Neuronal stem cell (in vitro differentiated cells): Measurements from ENCODE around the gene TMEM88.
A peak's percentile ranks its signal among the peaks of the same experiment; 100 is the strongest.

Experiments
- DNase-seq: peaks from one replicate; pipeline ENCODE4 v3.0.0-alpha.2; 2013; ENCODE audit warnings: low spot score
- H2AFZ ChIP-seq: one replicate; pipeline ENCODE4 v1.6.1; 2013; ENCODE audit warnings: mild to moderate bottlenecking, low read length, inconsistent platforms
- H2AK5ac ChIP-seq: 2 replicates; pipeline ENCODE4 v1.6.1; 2013; ENCODE audit warnings: low read depth, mild to moderate bottlenecking, inconsistent platforms, low read length, moderate library complexity, mixed read lengths
- H2BK120ac ChIP-seq: 2 replicates; pipeline ENCODE4 v1.6.1; 2013; ENCODE audit warnings: low read depth, mild to moderate bottlenecking, inconsistent platforms, low read length, moderate library complexity, mixed read lengths
- H2BK12ac ChIP-seq: one replicate; pipeline ENCODE4 v1.6.1; 2013; ENCODE audit warnings: low read length, inconsistent platforms
- H2BK15ac ChIP-seq: 2 replicates; pipeline ENCODE4 v1.6.1; 2013; ENCODE audit warnings: mild to moderate bottlenecking, low read length, inconsistent platforms, mixed read lengths
- H2BK5ac ChIP-seq: one replicate; pipeline ENCODE4 v1.6.1; 2013; ENCODE audit warnings: inconsistent platforms, mild to moderate bottlenecking, low read length, moderate library complexity
- H3K14ac ChIP-seq: one replicate; pipeline ENCODE4 v1.6.1; 2013; ENCODE audit warnings: low read length, inconsistent platforms
- H3K18ac ChIP-seq: 2 replicates; pipeline ENCODE4 v1.6.1; 2013; ENCODE audit warnings: low read length, inconsistent platforms
- H3K23ac ChIP-seq: 2 replicates; pipeline ENCODE4 v1.6.1; 2013; ENCODE audit warnings: low read depth, mild to moderate bottlenecking, mixed read lengths, low read length, inconsistent platforms; ENCODE audit not compliant: poor library complexity
- H3K27ac ChIP-seq: replicated peaks from 3 replicates; pipeline ENCODE4 v1.5.1; 2013; ENCODE audit warnings: low read length, inconsistent platforms
- H3K27me3 ChIP-seq, 3 experiments: 2 replicates each; pipeline ENCODE4 v1.6.1; 2013; ENCODE audit warnings: low read length in 3 of 3, mild to moderate bottlenecking in 2 of 3, inconsistent platforms in 1 of 3, low read depth in 1 of 3, mixed read lengths in 1 of 3, moderate library complexity in 1 of 3; ENCODE audit not compliant: control insufficient read depth in 3 of 3, insufficient read depth in 3 of 3
- H3K36me3 ChIP-seq, 2 donors: replicated peaks in 1 of 2; 2 replicates each; pipeline ENCODE4 v1.6.1; 2013; ENCODE audit warnings: low read length in 2 of 2; ENCODE audit not compliant: control insufficient read depth in 2 of 2, insufficient read depth in 2 of 2
- H3K4ac ChIP-seq: 2 replicates; pipeline ENCODE4 v1.6.1; 2013; ENCODE audit warnings: inconsistent platforms, mild to moderate bottlenecking, low read length, moderate library complexity
- H3K4me1 ChIP-seq, 2 donors: 1 replicate in 1 of 2; 2 replicates in 1 of 2; pipeline ENCODE4 v1.6.1; 2013; ENCODE audit warnings: low read length in 2 of 2, low read depth in 1 of 2; ENCODE audit not compliant: control insufficient read depth in 2 of 2, insufficient read depth in 1 of 2
- H3K4me2 ChIP-seq: one replicate; pipeline ENCODE4 v1.6.1; 2013; ENCODE audit warnings: mild to moderate bottlenecking, low read length, inconsistent platforms; ENCODE audit not compliant: insufficient read depth, poor library complexity, severe bottlenecking
- H3K4me3 ChIP-seq, 2 donors: 2 replicates each; pipeline ENCODE4 v1.5.1; 2013; ENCODE audit warnings: low read length in 2 of 2, mild to moderate bottlenecking in 2 of 2, inconsistent platforms in 1 of 2, moderate library complexity in 1 of 2
- H3K79me1 ChIP-seq: one replicate; pipeline ENCODE4 v1.6.1; 2013; ENCODE audit warnings: low read depth, mild to moderate bottlenecking, inconsistent platforms, low read length, moderate library complexity
- H3K9ac ChIP-seq: one replicate; pipeline ENCODE4 v1.6.1; 2013; ENCODE audit warnings: mild to moderate bottlenecking, low read depth, low read length, inconsistent platforms; ENCODE audit not compliant: poor library complexity
- H3K9me3 ChIP-seq, 2 donors: replicated peaks in 1 of 2; 2 replicates each; pipeline versions ENCODE3 to v1.6.1; 2013; ENCODE audit warnings: low read length in 2 of 2, mild to moderate bottlenecking in 2 of 2, inconsistent platforms in 1 of 2, low read depth in 1 of 2, mixed read lengths in 1 of 2, moderate library complexity in 1 of 2; ENCODE audit not compliant: control insufficient read depth in 2 of 2, insufficient read depth in 1 of 2
- H4K8ac ChIP-seq: one replicate; pipeline ENCODE4 v1.6.1; 2013; ENCODE audit warnings: low read depth, mild to moderate bottlenecking, inconsistent platforms, low read length, moderate library complexity
- H4K91ac ChIP-seq: one replicate; pipeline ENCODE4 v1.6.1; 2013; ENCODE audit warnings: low read length, low read depth, mild to moderate bottlenecking, inconsistent platforms; ENCODE audit not compliant: poor library complexity
- WGBS, 2 donors: extraction: QIAGEN DNeasy Blood & Tissue Kit; methylation state at CpG; one replicate each; pipeline ENCODE4 v1.1.7; 2013; ENCODE audit warnings: missing lambda C conversion rate in 2 of 2, mixed read lengths in 1 of 2; ENCODE audit not compliant: insufficient read length in 2 of 2, insufficient replicate concordance in 1 of 2; ENCODE audit errors: extremely low coverage in 2 of 2; 5-methylcytosine and 5-hydroxymethylcytosine counted together

Gene TMEM88

GRCh38 chr17:7880076-7880868 lies 25.4 kb downstream of the TMEM88 start:
- H3K4ac ChIP-seq, result no peak overlapping the region
- no peak overlapping the region for H2AK5ac ChIP-seq
- no peak overlapping the region for H2BK12ac ChIP-seq
- H3K27ac ChIP-seq, result no peak overlapping the region
- no peaks in the 10 kb centered on the region for H3K9me3 ChIP-seq
- H3K4me3 ChIP-seq, result no peak overlapping the region
- no peak overlapping the region for H3K9ac ChIP-seq
- no peak overlapping the region for H4K91ac ChIP-seq
- no peak overlapping the region for H2BK120ac ChIP-seq
- no peak overlapping the region for H2BK5ac ChIP-seq
- peaks cover 0 to 3% (median 0%) of the 10 kb centered on the region in 3 experiments for H3K27me3 ChIP-seq
- no peak for DNase-seq
- no CpG with 5 or more reads among the region's 3 CpGs for WGBS, 2 donors
- H2BK15ac ChIP-seq, result no peak overlapping the region
- H3K23ac ChIP-seq, result no peak overlapping the region
- H4K8ac ChIP-seq, result no peak overlapping the region
- no peak overlapping the region for H3K4me2 ChIP-seq
- no peaks in the 10 kb centered on the region for H3K79me1 ChIP-seq
- no peak overlapping the region for H2AFZ ChIP-seq
- no peak overlapping the region for H3K18ac ChIP-seq
- H3K14ac ChIP-seq, result no peak overlapping the region
- peaks cover 0 to 7% of the 10 kb centered on the region in 2 donors for H3K4me1 ChIP-seq
- peaks cover 6 to 78% of the 10 kb centered on the region in 2 donors for H3K36me3 ChIP-seq

GRCh38 chr17:7881276-7882054 lies 26.6 kb downstream of the TMEM88 start:
- no peaks in the 10 kb centered on the region for H3K9me3 ChIP-seq
- H3K27ac ChIP-seq, result no peak overlapping the region
- no peak overlapping the region for H2BK120ac ChIP-seq
- H3K23ac ChIP-seq, result no peak overlapping the region
- no peak overlapping the region for H2BK5ac ChIP-seq
- H3K4me2 ChIP-seq, result no peak overlapping the region
- no peak overlapping the region for H4K91ac ChIP-seq
- H3K4ac ChIP-seq, result no peak overlapping the region
- no peak for DNase-seq
- H3K36me3 ChIP-seq, result peaks cover 6 to 66% of the 10 kb centered on the region in 2 donors
- WGBS, 2 donors, result no CpG with 5 or more reads among the region's 7 CpGs
- peaks cover 0 to 3% (median 0%) of the 10 kb centered on the region in 3 experiments for H3K27me3 ChIP-seq
- no peak overlapping the region for H2AK5ac ChIP-seq
- no peak overlapping the region for H3K18ac ChIP-seq
- H4K8ac ChIP-seq, result no peak overlapping the region
- no peak overlapping the region for H2BK15ac ChIP-seq
- no peaks in the 10 kb centered on the region for H3K79me1 ChIP-seq
- no peak overlapping the region for H2AFZ ChIP-seq
- H3K14ac ChIP-seq, result no peak overlapping the region
- H3K9ac ChIP-seq, result peak overlapping the region; percentile 54
- H3K4me1 ChIP-seq, result peaks cover 3 to 12% of the 10 kb centered on the region in 2 donors
- H3K4me3 ChIP-seq, result no peak overlapping the region
- no peak overlapping the region for H2BK12ac ChIP-seq

GRCh38 chr17:7882068-7882467 lies 27.2 kb downstream of the TMEM88 start:
- no peak overlapping the region for H3K27ac ChIP-seq
- H3K9me3 ChIP-seq, result no peaks in the 10 kb centered on the region
- no peak overlapping the region for H3K4ac ChIP-seq
- no peak overlapping the region for H2AFZ ChIP-seq
- H4K91ac ChIP-seq, result no peak overlapping the region
- peaks cover 0 to 3% (median 0%) of the 10 kb centered on the region in 3 experiments for H3K27me3 ChIP-seq
- H3K9ac ChIP-seq, result no peak overlapping the region
- H3K4me2 ChIP-seq, result no peak overlapping the region
- H2BK5ac ChIP-seq, result no peak overlapping the region
- no peaks in the 10 kb centered on the region for H3K79me1 ChIP-seq
- peaks cover 6 to 61% of the 10 kb centered on the region in 2 donors for H3K36me3 ChIP-seq
- no peak overlapping the region for H4K8ac ChIP-seq
- no CpG with 5 or more reads among the region's 7 CpGs for WGBS, 2 donors
- no peak overlapping the region for H2BK15ac ChIP-seq
- H3K23ac ChIP-seq, result no peak overlapping the region
- H3K4me3 ChIP-seq, result peak overlapping the region in 1 of 2 donors; percentile 63
- H2BK12ac ChIP-seq, result no peak overlapping the region
- no peak overlapping the region for H3K18ac ChIP-seq
- H2AK5ac ChIP-seq, result no peak overlapping the region
- no peak overlapping the region for H3K14ac ChIP-seq
- DNase-seq, result no peak
- peaks cover 9 to 12% of the 10 kb centered on the region in 2 donors for H3K4me1 ChIP-seq
- no peak overlapping the region for H2BK120ac ChIP-seq

GRCh38 chr17:7882629-7883028 lies 27.8 kb downstream of the TMEM88 start:
- H3K9me3 ChIP-seq, result no peaks in the 10 kb centered on the region
- H2BK5ac ChIP-seq, result no peak overlapping the region
- no peak overlapping the region for H2BK120ac ChIP-seq
- H3K9ac ChIP-seq, result no peak overlapping the region
- peaks cover 11 to 12% of the 10 kb centered on the region in 2 donors for H3K4me1 ChIP-seq
- WGBS, 2 donors, result no CpG with 5 or more reads among the region's 3 CpGs
- no peak overlapping the region for H2BK15ac ChIP-seq
- no peak for DNase-seq
- H3K4me2 ChIP-seq, result no peak overlapping the region
- peaks cover 6 to 57% of the 10 kb centered on the region in 2 donors for H3K36me3 ChIP-seq
- H3K18ac ChIP-seq, result no peak overlapping the region
- H2BK12ac ChIP-seq, result no peak overlapping the region
- H3K79me1 ChIP-seq, result no peaks in the 10 kb centered on the region
- no peak overlapping the region for H3K14ac ChIP-seq
- no peak overlapping the region for H4K8ac ChIP-seq
- H3K27ac ChIP-seq, result no peak overlapping the region
- no peak overlapping the region for H2AFZ ChIP-seq
- H3K4me3 ChIP-seq, result no peak overlapping the region
- H3K4ac ChIP-seq, result no peak overlapping the region
- no peak overlapping the region for H3K23ac ChIP-seq
- H3K27me3 ChIP-seq, result peaks cover 0 to 3% (median 0%) of the 10 kb centered on the region in 3 experiments
- H4K91ac ChIP-seq, result no peak overlapping the region
- H2AK5ac ChIP-seq, result no peak overlapping the region
